HK-2 (cell line): Measurements from ENCODE around the gene TSC1.
A peak's percentile ranks its signal among the peaks of the same experiment; 100 is the strongest.
"Not testable (repeated sequence)": the region's sequence is repeated elsewhere in the genome, so short reads cannot be mapped to it uniquely, and the experiment has no call there.

Source experiments
- DNase-seq: peaks from one replicate; pipeline ENCODE4 v3.0.0-alpha.2; 2018; ENCODE audit not compliant: unreplicated experiment

TSC1 gene

GRCh38 chr9:132976571-132976970 lies 32.2 kb upstream of the TSC1 start:
- no peak for DNase-seq

- no peak for DNase-seq
These were observed 31.5 kb upstream of the TSC1 start for GRCh38 chr9:132975961-132976360.

- DNase-seq: no peak
These were observed 29.3 kb upstream of the TSC1 start for GRCh38 chr9:132973713-132974112.

- no peak for DNase-seq
These were observed 28.8 kb upstream of the TSC1 start for GRCh38 chr9:132973166-132973565.

GRCh38 chr9:132970324-132971062 lies 26.1 kb upstream of the TSC1 start:
- no peak for DNase-seq

GRCh38 chr9:132969783-132970182 lies 25.4 kb upstream of the TSC1 start:
- no peak for DNase-seq

- not testable (repeated sequence) for DNase-seq
These were observed 23.5 kb upstream of the TSC1 start for GRCh38 chr9:132967908-132968307.

GRCh38 chr9:132965478-132965877 lies 21.1 kb upstream of the TSC1 start:
- DNase-seq: no peak

GRCh38 chr9:132961002-132961401 lies 16.6 kb upstream of the TSC1 start:
- no peak for DNase-seq

- no peak for DNase-seq
These were observed 13.4 kb upstream of the TSC1 start for GRCh38 chr9:132957805-132958204.

GRCh38 chr9:132955768-132956167 lies 11.4 kb upstream of the TSC1 start:
- no peak for DNase-seq

GRCh38 chr9:132955123-132955522 lies 10.7 kb upstream of the TSC1 start:
- no peak for DNase-seq

- no peak for DNase-seq
These were observed 5.3 kb upstream of the TSC1 start for GRCh38 chr9:132949709-132950108.

- DNase-seq: no peak
These were observed 4.2 kb upstream of the TSC1 start for GRCh38 chr9:132948482-132949050.

- DNase-seq: no peak
These were observed 3.3 kb upstream of the TSC1 start for GRCh38 chr9:132947756-132948155.

GRCh38 chr9:132946631-132947295 lies 2.3 kb upstream of the TSC1 start:
- DNase-seq: peak; percentile 63

- no peak for DNase-seq
These were observed 1.8 kb upstream of the TSC1 start for GRCh38 chr9:132946211-132946610.

- DNase-seq: no peak
These were observed 1.0 kb upstream of the TSC1 start for GRCh38 chr9:132945186-132946130.

- DNase-seq: no peak
These were observed 644 bp downstream of the TSC1 start for GRCh38 chr9:132943651-132944293.

- no peak for DNase-seq
These were observed 1.8 kb downstream of the TSC1 start for GRCh38 chr9:132942541-132943182.

GRCh38 chr9:132939169-132939568 lies 5.2 kb downstream of the TSC1 start:
- no peak for DNase-seq
